OCI-M2 (cell line): ENCODE measurements around the gene WASHC4.

Source experiments
- DNase-seq: peaks from one replicate; lab custom pipeline; 2025; ENCODE audit not compliant: unreplicated experiment; lab: John Stamatoyannopoulos, UW

WASHC4 gene

DNA sequence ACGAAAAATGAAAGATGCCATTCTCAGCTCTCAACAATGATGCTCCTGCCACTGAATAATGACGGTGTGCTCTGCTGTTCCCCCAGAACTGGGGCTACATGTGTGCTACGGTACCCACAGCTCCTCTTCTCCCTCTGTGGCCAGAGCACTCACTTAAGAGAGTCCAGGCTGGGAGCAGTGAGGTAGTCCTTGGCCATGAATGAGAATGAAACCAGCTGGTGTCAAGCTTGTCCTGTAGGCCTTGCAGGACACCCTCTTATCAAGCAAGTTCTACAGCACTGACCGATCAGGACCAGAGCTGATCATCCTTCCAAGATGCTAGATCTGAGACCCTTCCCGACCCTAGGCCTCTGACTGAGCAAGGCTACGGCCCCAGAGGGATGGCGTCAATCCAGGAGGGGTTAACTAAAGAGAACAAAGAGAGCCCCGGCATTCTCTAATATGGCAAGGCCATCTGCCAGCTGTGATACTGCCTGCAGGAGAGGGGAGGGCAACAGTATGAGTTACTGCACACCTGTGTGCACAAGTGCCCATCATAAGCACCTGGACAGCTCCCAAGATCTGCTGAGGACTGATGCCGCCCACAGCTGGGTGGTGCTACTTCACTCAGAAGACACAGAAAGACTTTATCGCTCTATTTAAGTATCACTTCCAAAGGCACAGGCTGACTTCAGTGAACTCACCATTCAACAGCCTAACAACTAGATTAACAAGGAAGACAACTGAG is 98.0 kb downstream of the WASHC4 start:
- DNase-seq, result no peak

GRCh38 chr12:105206686-105207374 is 99.3 kb downstream of the WASHC4 start:
- no peak for DNase-seq

DNA sequence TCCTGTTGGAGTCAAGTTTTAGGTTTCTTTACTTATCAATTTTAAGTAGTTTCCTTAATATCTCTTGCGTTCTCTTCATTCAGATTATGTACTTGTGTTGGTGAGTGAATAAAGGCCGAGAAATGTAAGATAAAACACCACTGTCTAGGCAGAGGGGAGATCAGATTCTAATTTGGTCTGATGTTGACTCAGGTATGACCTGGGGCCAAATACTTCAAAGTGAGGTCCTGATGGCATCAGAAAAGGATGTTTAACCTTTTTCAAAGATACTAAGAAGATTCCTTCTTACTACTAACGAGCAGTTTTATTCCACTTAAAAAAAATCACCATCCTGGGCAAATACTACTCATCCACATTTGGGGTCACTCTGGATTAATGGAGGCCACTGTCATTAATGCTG is 101.6 kb downstream of the WASHC4 start:
- no peak for DNase-seq

GRCh38 chr12:105212438-105212837 is 104.9 kb downstream of the WASHC4 start:
- DNase-seq, result no peak

DNA sequence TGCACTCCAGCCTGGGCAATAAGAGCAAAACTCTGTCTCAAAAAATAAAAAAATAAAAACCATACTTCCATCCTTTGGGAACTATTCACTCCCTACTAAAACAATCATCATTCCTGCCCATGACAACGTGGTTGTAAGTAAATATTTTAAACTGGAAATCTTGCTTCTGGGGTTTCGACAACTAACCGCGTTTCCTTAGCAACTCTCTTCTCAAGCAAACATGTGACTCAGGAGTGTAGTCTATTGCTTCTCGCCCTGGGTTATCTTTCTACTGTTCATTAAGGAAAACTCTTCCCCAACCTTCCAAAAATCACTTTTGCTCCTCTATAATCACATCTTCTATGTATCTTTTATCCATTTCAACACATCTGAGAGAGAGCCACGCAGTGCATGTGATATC is 106.6 kb downstream of the WASHC4 start:
- DNase-seq, result no peak

DNA sequence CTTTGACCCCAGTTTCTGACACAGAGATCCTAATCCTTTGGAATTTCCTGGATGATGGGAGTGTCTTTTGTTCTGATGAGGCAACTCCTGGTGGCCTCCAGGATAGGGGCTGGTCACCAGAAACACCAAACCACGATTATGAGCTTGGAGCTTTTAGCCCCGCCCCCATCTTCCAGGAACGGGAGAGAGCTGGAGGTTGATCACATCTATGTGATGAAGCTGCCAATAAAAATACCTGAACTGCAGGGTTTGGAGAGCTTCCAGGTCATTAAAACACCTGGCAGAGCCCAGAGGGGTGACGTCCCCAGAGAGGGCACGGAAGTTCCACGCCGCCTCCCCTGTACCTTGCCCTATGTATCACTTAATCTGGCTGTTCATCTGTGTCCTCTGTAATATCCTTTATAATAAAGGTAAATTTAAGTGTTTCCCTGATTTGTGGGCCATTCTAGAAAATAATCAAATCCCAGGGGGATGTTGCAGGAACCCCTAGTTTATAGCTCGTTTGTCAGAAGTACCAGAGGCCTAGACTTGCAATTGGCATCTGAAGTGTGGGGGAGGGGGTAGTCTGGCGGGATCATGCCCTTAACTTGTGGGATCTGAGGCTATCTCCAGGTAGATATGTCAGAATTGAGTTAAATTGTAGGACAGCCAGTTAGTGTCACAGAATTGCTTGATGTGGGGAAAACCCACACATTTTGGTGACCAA is 107.3 kb downstream of the WASHC4 start:
- DNase-seq, result no peak

- DNase-seq, result no peak
These were observed 110.9 kb downstream of the WASHC4 start for GRCh38 chr12:105218434-105218833.
